ENCODE data around the gene HDAC7.
A peak's percentile ranks its signal among the peaks of the same experiment; 100 is the strongest.

Gene HDAC7

GRCh38 chr12:47793015-47793681 lies 26.6 kb downstream of the HDAC7 start:
- no peak for DNase-seq (ENCODE audit: low spot score)

DNA sequence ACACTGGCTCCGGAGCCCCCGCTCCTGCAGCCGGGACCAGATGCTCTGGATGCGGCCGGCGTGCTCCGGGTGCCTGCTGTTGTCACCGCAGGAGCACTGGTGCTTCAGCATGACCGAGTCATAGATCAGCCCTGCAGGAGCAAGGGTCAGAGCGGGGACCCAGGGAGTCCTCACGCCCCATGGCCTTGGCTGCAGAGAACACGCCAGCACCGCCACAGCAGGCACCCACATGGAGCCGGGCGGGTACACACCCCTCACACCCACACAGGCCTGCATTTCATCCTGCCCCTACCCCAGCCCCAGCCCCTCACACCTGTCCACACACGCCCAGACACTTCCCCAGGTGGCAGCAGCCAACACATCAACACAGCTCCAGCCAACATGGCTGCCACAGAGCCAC lies 27.8 kb downstream of the HDAC7 start:
- no peak for DNase-seq (ENCODE audit: low spot score)

DNA sequence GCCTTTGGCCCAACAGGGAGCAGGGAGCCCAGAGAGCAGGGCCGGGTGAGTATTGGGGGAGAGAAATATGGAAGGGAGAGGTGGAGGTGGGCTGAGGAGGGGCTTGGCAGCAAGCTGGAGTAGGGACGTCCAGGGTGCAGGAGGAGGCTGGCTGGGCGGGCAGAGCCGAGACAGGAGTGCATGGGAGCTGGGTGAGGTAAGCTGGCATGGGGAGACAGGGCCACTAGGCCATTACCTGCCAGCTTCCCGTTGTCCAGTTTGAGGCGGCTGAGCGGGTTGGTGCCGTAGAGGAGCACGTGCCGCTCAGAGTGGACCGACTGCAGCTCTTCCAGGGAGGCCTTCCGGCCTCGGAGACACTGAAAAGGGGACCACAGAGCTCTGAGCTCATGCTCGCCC lies 28.4 kb downstream of the HDAC7 start:
- no peak for DNase-seq (ENCODE audit: low spot score)

DNA sequence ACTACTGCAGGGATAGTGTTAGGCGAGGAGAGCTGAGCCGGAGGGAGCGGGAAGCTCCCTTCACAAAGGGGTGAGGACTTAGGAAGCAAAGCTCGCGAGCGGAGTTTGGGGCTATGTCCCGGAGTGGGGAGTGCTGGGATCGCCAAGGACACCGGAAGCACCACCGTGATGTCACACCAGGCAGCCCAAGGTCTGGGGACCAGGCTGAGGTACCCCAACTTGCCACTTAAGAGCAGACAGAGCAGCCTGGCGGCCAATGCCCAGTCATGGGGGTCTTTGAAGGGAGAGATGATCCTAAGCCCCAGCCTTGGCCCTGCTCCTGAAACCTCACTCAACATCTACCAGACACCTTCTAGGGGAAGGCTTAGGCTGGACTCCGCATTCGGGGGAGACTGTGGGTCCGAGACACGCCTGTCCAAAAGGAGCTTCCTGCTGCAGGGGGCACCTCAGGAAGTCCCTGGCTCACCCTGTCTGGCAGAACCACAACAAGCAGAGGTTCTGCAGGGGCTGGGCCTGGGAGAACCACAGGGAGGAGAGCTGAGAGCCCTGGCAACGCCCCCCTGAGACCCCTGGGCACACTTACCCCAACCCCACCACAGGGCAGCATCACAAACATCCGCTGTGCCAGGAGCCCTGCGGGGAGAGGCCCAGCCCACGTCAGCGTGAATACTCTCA lies 28.9 kb downstream of the HDAC7 start:
- DNase-seq (ENCODE audit: low spot score), result no peak

DNA sequence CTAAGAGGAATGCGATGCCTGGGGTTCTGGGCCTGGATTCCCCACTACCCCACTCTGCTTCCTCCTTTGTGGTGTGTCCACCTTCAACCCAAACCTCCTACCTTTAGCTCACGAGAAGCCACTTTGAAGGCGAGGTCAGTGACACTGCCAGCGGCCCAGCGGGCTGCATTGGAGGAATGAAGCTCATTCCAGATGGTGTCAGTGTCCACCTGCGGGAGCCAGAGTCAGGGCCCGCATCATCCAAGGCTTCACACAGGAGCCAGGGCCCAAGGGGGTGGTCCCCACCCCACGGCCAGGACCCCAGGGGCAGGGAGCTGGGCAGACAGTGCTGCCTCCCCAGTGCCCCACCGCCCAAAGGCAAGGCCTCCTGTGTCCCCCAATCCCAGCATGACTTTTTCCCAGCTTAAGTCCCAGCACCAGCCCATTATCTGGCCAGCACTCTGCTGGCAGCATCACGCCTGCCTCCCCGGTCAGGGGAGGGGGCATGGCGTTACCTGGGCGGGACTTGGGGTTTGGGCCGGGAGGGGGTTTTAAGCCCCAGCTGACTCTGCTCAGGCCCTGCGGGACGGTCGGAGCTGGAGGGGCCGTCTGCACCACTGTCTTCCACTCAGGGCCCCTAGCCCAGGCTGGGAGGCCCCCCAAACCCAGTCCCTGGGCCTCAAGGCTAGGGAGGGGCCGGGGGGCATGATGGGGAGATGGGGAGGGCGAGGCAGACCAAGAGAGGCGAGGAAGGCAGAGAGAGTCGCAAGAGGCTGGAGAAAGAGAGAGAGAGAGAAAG lies 29.8 kb downstream of the HDAC7 start:
- no peak for DNase-seq (ENCODE audit: low spot score)

DNA sequence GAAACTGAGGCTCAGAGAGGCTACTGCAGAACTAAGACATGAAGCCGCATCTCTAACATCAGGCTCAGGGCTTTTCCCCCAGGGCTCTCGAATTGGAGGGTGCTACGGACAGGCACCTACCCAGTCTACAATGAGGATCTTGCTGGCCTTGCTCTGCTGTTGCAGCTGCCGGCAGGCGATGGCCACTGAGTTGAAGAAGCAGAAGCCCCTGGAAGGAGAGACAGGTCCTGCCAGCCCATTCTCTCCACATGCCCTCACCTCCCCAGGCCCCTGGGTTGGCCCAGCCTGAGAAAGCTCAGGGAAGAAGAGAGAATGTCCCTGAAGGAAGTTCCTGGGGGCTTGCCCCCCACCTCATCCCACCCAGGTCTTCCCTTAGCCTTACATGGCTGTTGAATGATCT lies 30.6 kb downstream of the HDAC7 start:
- no peak for DNase-seq (ENCODE audit: low spot score)

DNA sequence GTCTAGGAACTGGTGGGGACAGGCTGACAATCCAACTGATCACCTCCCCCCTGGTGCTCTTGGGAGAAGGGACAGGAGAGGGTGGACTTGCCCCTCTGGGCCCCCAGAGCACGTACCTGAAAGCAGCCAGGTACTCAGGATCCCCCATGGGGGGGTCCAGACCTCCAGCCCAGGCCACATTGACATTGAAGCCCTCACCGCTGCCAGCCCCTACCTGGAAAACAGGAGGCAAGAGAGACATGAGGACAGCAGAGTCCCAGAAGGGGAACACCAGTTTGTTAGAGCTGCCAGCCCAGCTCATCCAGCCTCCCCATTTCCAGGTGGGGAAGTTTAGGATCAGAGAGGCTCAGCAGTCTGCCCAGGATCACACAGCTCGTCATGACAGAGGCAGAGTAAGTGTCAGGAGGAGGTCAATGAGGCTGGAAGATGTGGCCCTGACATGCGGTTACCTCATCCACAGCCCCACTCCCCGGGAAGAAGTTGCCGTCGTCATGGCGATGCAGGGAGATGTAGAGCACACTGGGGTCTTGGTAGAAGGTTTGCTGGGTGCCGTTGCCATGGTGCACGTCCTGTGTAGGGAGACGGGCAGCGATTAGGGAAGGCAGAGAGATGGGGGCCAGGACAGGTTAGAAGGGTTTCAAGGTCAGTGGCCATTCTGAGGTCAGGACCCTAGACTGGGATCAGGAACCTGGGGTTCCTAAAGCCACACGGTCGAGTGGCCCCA lies 31.9 kb downstream of the HDAC7 start:
- DNase-seq (ENCODE audit: low spot score), result no peak

GRCh38 chr12:47786662-47787280 lies 32.9 kb downstream of the HDAC7 start:
- no peak for DNase-seq (ENCODE audit: low spot score)

DNA sequence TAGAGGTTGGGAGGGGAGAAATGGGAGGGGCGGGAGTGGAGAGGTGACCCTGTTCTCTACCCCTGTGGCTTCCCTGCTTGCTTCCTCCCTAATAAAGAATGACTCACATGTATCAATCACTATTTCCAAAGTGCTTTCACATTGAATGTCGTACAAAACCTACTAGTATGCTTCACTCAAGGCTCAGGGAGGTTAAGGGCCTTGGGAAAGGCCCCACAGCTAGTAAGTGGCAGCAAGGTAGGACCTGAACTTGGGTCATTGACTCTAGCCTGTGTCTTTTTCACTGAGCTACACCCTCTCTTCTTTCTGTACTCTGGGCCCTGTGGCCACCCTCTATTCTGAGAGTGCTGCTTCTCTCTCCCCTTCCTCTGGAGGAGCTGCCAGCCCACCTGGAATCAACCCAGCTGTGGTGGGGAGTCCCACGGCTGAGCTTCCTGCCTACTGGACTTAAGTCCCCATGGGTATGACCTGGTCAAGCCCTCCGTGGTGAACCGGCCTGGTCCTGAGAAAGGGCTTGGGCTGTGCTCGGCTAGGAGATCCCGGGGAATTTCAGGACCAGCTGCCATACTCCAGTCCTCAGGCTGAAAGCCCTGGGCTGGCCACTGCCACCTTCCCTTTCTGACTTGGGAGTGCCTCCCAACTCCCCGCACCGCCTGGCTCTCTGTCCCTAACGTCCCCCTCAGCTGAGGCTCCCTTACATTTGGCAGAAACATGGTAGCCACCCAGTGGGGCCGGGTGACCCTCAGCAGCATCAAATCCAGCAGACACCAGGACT lies 33.6 kb downstream of the HDAC7 start:
- DNase-seq (ENCODE audit: low spot score), result no peak

- no peak for DNase-seq (ENCODE audit: low spot score)
Measured at GRCh38 chr12:47785036-47785886, 34.4 kb downstream of the HDAC7 start.

DNA sequence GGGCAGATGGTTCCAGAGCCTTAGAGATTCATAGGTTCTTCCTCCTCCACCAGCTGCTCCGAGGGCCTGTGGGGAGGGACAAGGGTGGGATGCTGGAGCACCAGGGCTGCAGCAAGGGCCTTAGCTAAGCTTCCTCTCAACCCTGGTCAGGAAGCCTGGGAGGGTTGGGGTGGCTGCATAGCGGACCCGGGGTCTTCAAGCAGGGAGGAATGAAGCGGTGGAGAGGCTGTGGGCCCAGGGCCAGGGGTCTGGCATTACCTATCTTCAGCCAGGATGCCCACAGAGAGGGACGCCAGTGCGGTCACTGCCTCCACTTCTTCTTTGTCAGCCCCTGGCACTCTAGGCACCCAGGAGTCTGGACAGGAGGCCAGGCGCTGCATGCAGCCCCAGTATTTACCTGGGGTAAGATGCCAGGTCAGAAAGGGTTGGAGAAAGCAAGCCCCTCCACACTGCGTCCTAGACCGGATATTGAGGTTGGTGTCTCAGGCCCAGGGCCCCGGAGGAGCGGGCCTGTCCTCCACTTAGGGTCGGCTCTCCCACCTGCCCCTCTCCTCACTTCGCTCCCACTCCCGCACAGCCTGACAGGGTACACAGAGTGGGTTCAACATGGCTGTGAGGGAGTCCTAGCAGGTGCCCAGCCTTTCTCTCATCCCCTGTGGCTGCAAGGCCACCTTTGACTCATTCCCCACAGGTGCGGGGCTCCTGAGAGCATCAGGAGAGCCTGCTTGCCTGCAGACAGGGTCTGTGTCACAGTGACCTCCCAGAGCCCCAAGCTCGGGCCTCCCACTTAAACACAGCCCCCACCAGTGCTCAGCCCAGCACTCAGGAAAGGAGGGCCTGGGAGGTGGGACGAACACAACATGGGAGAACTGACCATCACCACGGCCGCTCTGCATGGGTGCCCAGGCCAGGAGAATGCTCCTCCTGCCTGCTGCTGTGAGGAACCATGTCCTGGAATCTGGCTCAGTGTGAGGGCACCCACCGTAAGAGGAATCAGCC lies 35.6 kb downstream of the HDAC7 start:
- DNase-seq (ENCODE audit: low spot score), result no peak

DNA sequence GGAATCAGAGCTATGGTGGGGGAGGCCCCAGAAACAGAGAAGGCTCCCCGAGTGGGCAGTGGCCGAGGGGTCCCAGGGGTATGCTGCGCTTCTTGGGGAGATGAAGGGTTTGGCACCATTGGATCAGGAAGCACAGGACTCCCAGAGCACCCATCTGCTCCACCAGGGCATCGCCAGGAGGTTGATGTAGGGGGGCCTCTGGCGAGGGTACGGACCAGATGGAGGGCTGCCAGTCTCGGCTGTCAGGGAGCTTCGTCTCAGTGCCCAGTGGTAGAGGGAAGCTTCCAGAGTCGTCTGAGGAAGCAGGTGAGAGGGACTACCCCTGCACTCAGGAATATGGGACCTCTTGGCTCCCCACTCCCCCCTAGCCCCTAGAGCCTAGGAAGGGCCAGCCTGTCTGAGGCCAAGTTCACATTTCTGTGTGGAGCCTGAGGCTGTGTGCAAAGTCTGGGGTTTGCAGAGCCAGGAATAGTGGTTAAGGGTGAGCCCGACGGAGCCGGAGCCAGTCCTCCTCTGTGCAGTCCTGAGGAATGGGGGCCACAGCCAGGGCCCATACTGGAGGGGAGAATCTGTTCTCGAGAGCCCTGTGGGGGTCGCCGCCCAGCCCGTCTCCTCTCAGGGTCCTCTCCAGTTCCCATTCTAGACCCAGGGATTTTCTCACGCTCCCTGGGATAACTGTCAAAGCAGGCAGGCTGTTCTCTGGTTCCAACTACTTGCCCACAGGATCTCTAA lies 36.5 kb downstream of the HDAC7 start:
- DNase-seq (ENCODE audit: low spot score), result no peak

DNA sequence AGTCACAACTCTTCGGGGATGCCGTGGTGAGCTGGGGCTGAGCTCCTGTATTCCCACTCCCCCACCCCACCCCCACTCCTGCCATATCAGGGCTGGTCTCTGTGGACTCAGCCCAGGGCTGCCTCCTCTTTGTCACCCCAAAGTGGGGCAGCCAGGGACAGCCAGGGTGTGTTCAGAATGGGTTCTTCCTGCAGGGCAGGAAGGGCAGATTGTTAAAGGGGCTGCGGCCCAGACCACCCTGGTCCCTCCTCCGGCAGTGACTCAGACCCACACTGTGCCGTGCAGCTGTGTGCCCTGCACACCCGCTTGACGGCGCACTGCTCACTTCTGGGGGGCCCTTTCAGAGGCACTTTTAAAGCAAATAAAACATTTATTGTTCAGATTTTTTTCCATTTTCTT lies 37.3 kb downstream of the HDAC7 start:
- no peak for DNase-seq (ENCODE audit: low spot score)

DNA sequence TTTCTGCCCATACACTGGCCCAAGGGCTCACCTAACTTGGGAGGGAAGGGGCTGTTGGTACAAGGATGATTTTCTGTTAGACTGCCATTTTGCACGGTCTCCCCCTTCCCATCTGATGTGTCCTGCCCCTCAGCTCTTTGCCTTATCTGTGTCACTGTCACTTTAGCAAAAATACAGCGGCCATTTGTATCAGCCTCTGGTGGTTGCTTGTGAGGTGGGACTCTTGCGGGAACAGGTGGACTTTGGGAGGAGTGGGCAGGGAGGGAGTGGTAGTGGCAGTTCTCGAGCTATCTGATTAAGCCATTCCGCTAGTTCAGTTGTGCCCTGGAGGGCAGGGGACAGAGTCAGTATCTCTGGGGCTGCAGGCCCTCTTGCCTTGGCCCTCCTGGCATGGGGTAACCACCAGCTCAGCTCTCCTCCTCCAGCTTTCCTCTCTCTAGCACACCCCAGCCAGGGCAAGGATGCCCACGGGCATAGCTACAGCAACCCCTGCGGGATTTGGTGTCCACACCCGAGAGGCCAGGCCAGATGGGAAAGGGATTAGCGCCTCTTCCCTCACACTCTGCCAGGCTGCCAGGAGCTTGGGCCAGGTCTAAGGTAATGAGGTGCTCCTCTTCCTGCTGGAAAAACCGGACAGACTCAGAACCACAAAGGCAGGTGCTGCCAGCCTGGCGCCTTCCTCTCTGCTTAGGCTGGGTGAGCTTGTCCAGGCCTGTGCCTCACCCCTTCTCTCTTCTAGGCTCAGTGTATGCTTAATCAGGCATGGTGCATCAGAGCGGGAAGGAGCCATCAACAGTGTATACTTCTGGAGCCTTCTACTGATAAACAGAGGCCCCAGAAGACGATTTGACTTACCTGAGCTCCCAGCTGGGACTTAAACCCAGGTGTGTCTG lies 38.0 kb downstream of the HDAC7 start:
- DNase-seq (ENCODE audit: low spot score), result peak; percentile 60

DNA sequence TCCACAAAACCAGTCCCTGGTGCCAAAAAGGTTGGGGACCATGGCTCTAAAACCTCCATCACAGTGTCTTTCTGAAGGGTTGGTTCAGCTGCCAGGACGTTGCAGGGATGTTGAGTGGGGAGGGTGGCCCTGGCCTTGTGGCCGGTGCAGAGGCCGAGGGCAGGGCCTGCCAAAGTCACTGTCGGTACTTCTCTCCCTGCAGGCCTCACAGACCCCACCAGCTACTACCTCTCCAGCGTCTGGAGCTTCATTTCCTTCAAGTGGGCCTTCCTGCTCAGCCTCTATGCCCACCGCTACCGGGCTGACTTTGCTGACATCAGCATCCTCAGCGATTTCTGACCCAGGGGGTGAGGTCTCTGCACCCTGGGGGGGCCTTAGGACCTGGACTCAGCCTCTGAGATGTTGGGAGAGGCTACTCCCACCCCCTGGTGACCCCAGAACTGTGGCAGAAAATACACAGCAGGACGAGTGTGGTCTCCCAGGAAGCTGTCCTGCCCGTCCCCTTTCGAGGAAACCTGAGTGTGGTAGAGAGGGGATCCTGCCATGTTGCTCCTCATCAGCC lies 39.7 kb downstream of the HDAC7 start:
- no peak for DNase-seq (ENCODE audit: low spot score)

DNA sequence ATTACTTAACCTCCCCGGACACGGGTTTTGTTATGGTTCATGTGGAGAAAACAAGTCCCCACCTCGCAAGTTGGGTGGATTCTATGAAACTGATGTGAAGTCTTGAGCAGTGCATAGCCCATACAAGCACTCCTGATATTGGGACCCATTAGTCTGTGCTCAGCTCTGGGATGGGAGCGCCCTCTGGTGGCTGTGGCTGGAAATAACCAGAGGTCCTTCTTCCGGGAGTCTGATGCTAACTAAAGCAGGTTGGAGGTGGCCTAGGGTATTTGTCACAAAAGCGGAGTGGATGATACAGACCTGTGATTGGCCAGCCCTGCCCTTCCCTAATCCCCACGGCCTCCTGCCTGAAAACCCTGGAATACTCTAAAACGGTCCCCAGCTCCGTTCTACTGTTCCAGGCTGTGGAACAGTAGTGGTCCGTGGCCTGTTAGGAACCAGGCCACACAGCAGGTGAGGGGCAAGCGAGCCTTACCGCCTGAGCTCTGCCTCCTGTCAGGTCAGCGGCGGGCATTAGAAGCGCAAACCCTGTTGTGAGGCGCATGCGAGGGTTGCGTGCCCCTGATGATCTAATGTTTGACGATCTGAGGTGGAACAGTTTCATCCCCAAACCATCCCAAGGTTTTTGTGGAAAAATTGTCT lies 40.3 kb downstream of the HDAC7 start:
- DNase-seq (ENCODE audit: low spot score), result peak; percentile 84

GRCh38 chr12:47778881-47779280 lies 40.8 kb downstream of the HDAC7 start:
- DNase-seq (ENCODE audit: low spot score), result no peak
